ENCODE data around the gene HTRA1. TPM values are rescaled to one million over a fixed set of nuclear protein-coding genes. Genes with fewer than 3 reads are reported as not detected.

HTRA1 gene
- total RNA-seq, result 62.6 TPM
- long read RNA-seq, transcript HTRA1-202 (6 exons, 1,214 nt), result minor isoform, 12 of 104 reads
- long read RNA-seq, transcript HTRA1-201 (9 exons, 2,120 nt), result major isoform, 90 of 104 reads
- long read RNA-seq, partial matches to known transcripts, result 2 of 104 reads
- long read RNA-seq, other reads (novel, unspliced or antisense), result 0 of 104 reads

GRCh38 chr10:122461367-122461728 is at the start of gene HTRA1:
Gene HTRA1, plus strand, starts transcription at chr10:122461553. Its CDS starts 100 bp downstream, at chr10:122461653.
- peaks cover 56% of the 10 kb centered on the region for H3K4me1 ChIP-seq
- H3K9me3 ChIP-seq (replicated peaks), result no peaks in the 10 kb centered on the region
- H3K27me3 ChIP-seq (ENCODE audit: low read depth), result no peaks in the 10 kb centered on the region
- peak within 1 kb of the TSS; percentile 85 for H3K27ac ChIP-seq (replicated peaks)
- no peak for TF ChIP-seq CTCF (IDR thresholded peaks at IDR 0.05; ENCODE audit: borderline replicate concordance)
- peak; percentile 86 for DNase-seq
- peak within 1 kb of the TSS; percentile 91 for H3K4me3 ChIP-seq
- intact Hi-C loops (cut with micrococcal nuclease), result no loop called here
- H3K36me3 ChIP-seq, result no peaks in the 10 kb centered on the region

- TF ChIP-seq CTCF (IDR thresholded peaks at IDR 0.05; ENCODE audit: borderline replicate concordance), result no peak
Observed at GRCh38 chr10:122413327-122413726, 48.0 kb upstream of the HTRA1 start.

GRCh38 chr10:122417667-122418066 is 43.7 kb upstream of the HTRA1 start:
- peaks cover 62% of the 10 kb centered on the region for H3K4me1 ChIP-seq
- no peaks in the 10 kb centered on the region for H3K9me3 ChIP-seq (replicated peaks)
- peak overlapping the region; percentile 4 for H3K27ac ChIP-seq (replicated peaks)
- H3K27me3 ChIP-seq (ENCODE audit: low read depth), result no peaks in the 10 kb centered on the region
- no peak for TF ChIP-seq CTCF (IDR thresholded peaks at IDR 0.05; ENCODE audit: borderline replicate concordance)
- no peak overlapping the region for H3K4me3 ChIP-seq
- no peak for DNase-seq
- intact Hi-C loops (cut with micrococcal nuclease), result no loop called here
- H3K36me3 ChIP-seq, result peaks cover 73% of the 10 kb centered on the region

More at GRCh38 chr10:122413327-122413726, 48.0 kb upstream of the HTRA1 start:
- Histone ChIP-seq H3K4me3 (no peak overlapping the region), H3K4me1 (peaks cover 21% of the 10 kb centered on the region), H3K27ac (replicated peaks) (no peak overlapping the region), H3K9me3 (replicated peaks) (no peaks in the 10 kb centered on the region), H3K27me3 (ENCODE audit: low read depth) (no peaks in the 10 kb centered on the region), H3K36me3 (peaks cover 70% of the 10 kb centered on the region)
- intact Hi-C loops (cut with micrococcal nuclease), result no loop called here
- DNase-seq, result no peak

GRCh38 chr10:122419016-122419415 is 42.3 kb upstream of the HTRA1 start:
- Histone ChIP-seq H3K27ac (replicated peaks) (no peak overlapping the region), H3K4me1 (peaks cover 62% of the 10 kb centered on the region), H3K36me3 (peaks cover 61% of the 10 kb centered on the region), H3K4me3 (no peak overlapping the region), H3K27me3 (ENCODE audit: low read depth) (no peaks in the 10 kb centered on the region), H3K9me3 (replicated peaks) (no peaks in the 10 kb centered on the region)
- no peak for DNase-seq
- intact Hi-C loops (cut with micrococcal nuclease), result no loop called here
- TF ChIP-seq CTCF (IDR thresholded peaks at IDR 0.05; ENCODE audit: borderline replicate concordance), result no peak

GRCh38 chr10:122419876-122420623 is 41.3 kb upstream of the HTRA1 start:
- H3K4me3 ChIP-seq, result no peak overlapping the region
- no peak for DNase-seq
- no peak for TF ChIP-seq CTCF (IDR thresholded peaks at IDR 0.05; ENCODE audit: borderline replicate concordance)
- intact Hi-C loops (cut with micrococcal nuclease), result no loop called here
- peaks cover 62% of the 10 kb centered on the region for H3K4me1 ChIP-seq
- H3K27me3 ChIP-seq (ENCODE audit: low read depth), result no peaks in the 10 kb centered on the region
- peaks cover 55% of the 10 kb centered on the region for H3K36me3 ChIP-seq
- H3K27ac ChIP-seq (replicated peaks), result peak overlapping the region; percentile 23
- no peaks in the 10 kb centered on the region for H3K9me3 ChIP-seq (replicated peaks)
